GM23338 (cell line): ENCODE measurements around the gene BMAL1. TPM values are rescaled to one million over a fixed set of nuclear protein-coding genes. Genes with fewer than 3 reads are reported as not detected.

Experiments used
- ATAC-seq: fragments of 200-7000 bp; cut with Tn5 transposase; 3 replicates; pipeline ENCODE4 v1.9.1; 2020
- DNase-seq: peaks from one replicate; pipeline ENCODE4 v3.0.0-alpha.2; 2015; ENCODE audit warnings: low spot score
- H2AFZ ChIP-seq: fragments of 200-600 bp; sonication (generic); 2 replicates; pipeline ENCODE4 v1.8.0; 2016; ENCODE audit warnings: antibody characterized with exemption, mild to moderate bottlenecking, moderate library complexity
- H3F3A ChIP-seq: fragments of 200-600 bp; sonication (generic); replicated peaks from 2 replicates; pipeline ENCODE4 v1.8.0; 2017; ENCODE audit warnings: antibody characterized with exemption, mixed run types, low read depth
- H3K27ac ChIP-seq: fragments of 200-600 bp; sonication (generic); 2 replicates; pipeline ENCODE4 v1.6.1; 2016; ENCODE audit warnings: low read depth
- H3K27me3 ChIP-seq: fragments of 200-600 bp; sonication (generic); 2 replicates; pipeline ENCODE4 v1.8.0; 2016; ENCODE audit warnings: mild to moderate bottlenecking, mixed run types, moderate library complexity; ENCODE audit not compliant: insufficient read depth
- H3K36me3 ChIP-seq: fragments of 200-600 bp; sonication (generic); 2 replicates; pipeline ENCODE4 v1.8.0; 2016; ENCODE audit warnings: mild to moderate bottlenecking; ENCODE audit not compliant: insufficient read depth
- H3K4me1 ChIP-seq: fragments of 200-600 bp; sonication (generic); 2 replicates; pipeline ENCODE4 v1.8.0; 2016; ENCODE audit warnings: mild to moderate bottlenecking, moderate library complexity; ENCODE audit not compliant: insufficient read depth
- H3K4me2 ChIP-seq: fragments of 200-600 bp; sonication (generic); 2 replicates; pipeline ENCODE4 v1.7.1; 2017; ENCODE audit warnings: mixed run types
- H3K4me3 ChIP-seq: fragments of 200-600 bp; sonication (generic); 2 replicates; pipeline ENCODE4 v1.6.1; 2016; ENCODE audit warnings: mixed run types
- H3K79me2 ChIP-seq: fragments of 200-600 bp; sonication (generic); replicated peaks from 2 replicates; pipeline ENCODE4 v1.8.0; 2017; ENCODE audit warnings: mild to moderate bottlenecking; ENCODE audit not compliant: insufficient read depth
- H3K9me2 ChIP-seq: fragments of 200-600 bp; sonication (generic); 2 replicates; pipeline ENCODE4 v1.8.0; 2017; ENCODE audit not compliant: insufficient read depth
- H4K20me1 ChIP-seq: fragments of 200-600 bp; sonication (generic); replicated peaks from 2 replicates; pipeline ENCODE4 v1.8.0; 2017; ENCODE audit warnings: mild to moderate bottlenecking; ENCODE audit not compliant: insufficient read depth
- H3K27ac Mint-ChIP-seq: 2 replicates; pipeline ENCODE4 v1.8.0; 2020; ENCODE audit warnings: inconsistent platforms, mild to moderate bottlenecking, moderate library complexity, mixed read lengths
- H3K27me3 Mint-ChIP-seq: 3 replicates; pipeline ENCODE4 v1.8.0; 2022; ENCODE audit warnings: low read depth, mild to moderate bottlenecking, moderate library complexity, mixed read lengths, inconsistent platforms; ENCODE audit not compliant: insufficient read depth, poor library complexity
- H3K36me3 Mint-ChIP-seq: 3 replicates; pipeline ENCODE4 v1.8.0; 2021; ENCODE audit warnings: low read depth, mild to moderate bottlenecking, inconsistent platforms, moderate library complexity, mixed read lengths
- H3K4me1 Mint-ChIP-seq: 3 replicates; pipeline ENCODE4 v1.8.0; 2020; ENCODE audit warnings: mild to moderate bottlenecking, inconsistent platforms, mixed read lengths
- H3K4me3 Mint-ChIP-seq: 3 replicates; pipeline ENCODE4 v1.8.0; 2021; ENCODE audit warnings: moderate library complexity, mild to moderate bottlenecking, inconsistent platforms, mixed read lengths
- H3K9me3 Mint-ChIP-seq: 3 replicates; pipeline ENCODE4 v1.8.0; 2020; ENCODE audit warnings: moderate library complexity, mild to moderate bottlenecking, inconsistent platforms, mixed read lengths
- JUNB ChIP-seq: IDR thresholded peaks from one replicate; pipeline ENCODE4 v1.6.1; 2016; ENCODE audit warnings: antibody characterized with exemption; ENCODE audit not compliant: unreplicated experiment
- NANOG ChIP-seq: IDR thresholded peaks from 2 replicates; pipeline ENCODE4 v1.6.1; 2016; ENCODE audit warnings: antibody characterized with exemption, borderline replicate concordance
- POLR2AphosphoS5 ChIP-seq: IDR thresholded peaks from 2 replicates; pipeline ENCODE4 v1.6.1; 2016; ENCODE audit warnings: antibody characterized with exemption, low read depth
- ZNF114 ChIP-seq: fragments of 250-450 bp; sonication (Bioruptor Pico); IDR thresholded peaks from 2 replicates; pipeline ENCODE4 v1.5.0; 2020; ENCODE audit warnings: mild to moderate bottlenecking, moderate library complexity
- polyA plus RNA-seq: library from polyadenylated mRNA; unstranded; fragments of >200 nt; fragmentation: Nextera tagmentation; extraction: Ambion mirVana; gene quantifications from 2 replicates; pipeline ENCODE4 v1.2.1, GENCODE V29; 2016
- total RNA-seq: library from RNA; depleted of rRNA; stranded (reverse); fragments of >200 nt; shearing (Covaris generic); gene quantifications from 2 replicates; pipeline ENCODE4 v1.2.3, GENCODE V29; 2014
- TF ChIP-seq, protein P1 (sequence below): fragments of 250-450 bp; sonication (Bioruptor Pico); IDR thresholded peaks from 2 replicates; pipeline ENCODE4 v1.5.0; 2020; ENCODE audit warnings: mild to moderate bottlenecking, moderate library complexity
- TF ChIP-seq, protein P2 (sequence below): IDR thresholded peaks from one replicate; pipeline ENCODE4 v1.6.1; 2018; ENCODE audit warnings: antibody characterized with exemption; ENCODE audit not compliant: unreplicated experiment

The BMAL1 gene
- total and polyA plus RNA-seq, 2 experiments from 2014 or later = 5.1 to 7.2 TPM

GRCh38 chr11:13321431-13321830 is 43.8 kb downstream of the BMAL1 start (continued):
- TF ChIP-seq, protein P1, sequence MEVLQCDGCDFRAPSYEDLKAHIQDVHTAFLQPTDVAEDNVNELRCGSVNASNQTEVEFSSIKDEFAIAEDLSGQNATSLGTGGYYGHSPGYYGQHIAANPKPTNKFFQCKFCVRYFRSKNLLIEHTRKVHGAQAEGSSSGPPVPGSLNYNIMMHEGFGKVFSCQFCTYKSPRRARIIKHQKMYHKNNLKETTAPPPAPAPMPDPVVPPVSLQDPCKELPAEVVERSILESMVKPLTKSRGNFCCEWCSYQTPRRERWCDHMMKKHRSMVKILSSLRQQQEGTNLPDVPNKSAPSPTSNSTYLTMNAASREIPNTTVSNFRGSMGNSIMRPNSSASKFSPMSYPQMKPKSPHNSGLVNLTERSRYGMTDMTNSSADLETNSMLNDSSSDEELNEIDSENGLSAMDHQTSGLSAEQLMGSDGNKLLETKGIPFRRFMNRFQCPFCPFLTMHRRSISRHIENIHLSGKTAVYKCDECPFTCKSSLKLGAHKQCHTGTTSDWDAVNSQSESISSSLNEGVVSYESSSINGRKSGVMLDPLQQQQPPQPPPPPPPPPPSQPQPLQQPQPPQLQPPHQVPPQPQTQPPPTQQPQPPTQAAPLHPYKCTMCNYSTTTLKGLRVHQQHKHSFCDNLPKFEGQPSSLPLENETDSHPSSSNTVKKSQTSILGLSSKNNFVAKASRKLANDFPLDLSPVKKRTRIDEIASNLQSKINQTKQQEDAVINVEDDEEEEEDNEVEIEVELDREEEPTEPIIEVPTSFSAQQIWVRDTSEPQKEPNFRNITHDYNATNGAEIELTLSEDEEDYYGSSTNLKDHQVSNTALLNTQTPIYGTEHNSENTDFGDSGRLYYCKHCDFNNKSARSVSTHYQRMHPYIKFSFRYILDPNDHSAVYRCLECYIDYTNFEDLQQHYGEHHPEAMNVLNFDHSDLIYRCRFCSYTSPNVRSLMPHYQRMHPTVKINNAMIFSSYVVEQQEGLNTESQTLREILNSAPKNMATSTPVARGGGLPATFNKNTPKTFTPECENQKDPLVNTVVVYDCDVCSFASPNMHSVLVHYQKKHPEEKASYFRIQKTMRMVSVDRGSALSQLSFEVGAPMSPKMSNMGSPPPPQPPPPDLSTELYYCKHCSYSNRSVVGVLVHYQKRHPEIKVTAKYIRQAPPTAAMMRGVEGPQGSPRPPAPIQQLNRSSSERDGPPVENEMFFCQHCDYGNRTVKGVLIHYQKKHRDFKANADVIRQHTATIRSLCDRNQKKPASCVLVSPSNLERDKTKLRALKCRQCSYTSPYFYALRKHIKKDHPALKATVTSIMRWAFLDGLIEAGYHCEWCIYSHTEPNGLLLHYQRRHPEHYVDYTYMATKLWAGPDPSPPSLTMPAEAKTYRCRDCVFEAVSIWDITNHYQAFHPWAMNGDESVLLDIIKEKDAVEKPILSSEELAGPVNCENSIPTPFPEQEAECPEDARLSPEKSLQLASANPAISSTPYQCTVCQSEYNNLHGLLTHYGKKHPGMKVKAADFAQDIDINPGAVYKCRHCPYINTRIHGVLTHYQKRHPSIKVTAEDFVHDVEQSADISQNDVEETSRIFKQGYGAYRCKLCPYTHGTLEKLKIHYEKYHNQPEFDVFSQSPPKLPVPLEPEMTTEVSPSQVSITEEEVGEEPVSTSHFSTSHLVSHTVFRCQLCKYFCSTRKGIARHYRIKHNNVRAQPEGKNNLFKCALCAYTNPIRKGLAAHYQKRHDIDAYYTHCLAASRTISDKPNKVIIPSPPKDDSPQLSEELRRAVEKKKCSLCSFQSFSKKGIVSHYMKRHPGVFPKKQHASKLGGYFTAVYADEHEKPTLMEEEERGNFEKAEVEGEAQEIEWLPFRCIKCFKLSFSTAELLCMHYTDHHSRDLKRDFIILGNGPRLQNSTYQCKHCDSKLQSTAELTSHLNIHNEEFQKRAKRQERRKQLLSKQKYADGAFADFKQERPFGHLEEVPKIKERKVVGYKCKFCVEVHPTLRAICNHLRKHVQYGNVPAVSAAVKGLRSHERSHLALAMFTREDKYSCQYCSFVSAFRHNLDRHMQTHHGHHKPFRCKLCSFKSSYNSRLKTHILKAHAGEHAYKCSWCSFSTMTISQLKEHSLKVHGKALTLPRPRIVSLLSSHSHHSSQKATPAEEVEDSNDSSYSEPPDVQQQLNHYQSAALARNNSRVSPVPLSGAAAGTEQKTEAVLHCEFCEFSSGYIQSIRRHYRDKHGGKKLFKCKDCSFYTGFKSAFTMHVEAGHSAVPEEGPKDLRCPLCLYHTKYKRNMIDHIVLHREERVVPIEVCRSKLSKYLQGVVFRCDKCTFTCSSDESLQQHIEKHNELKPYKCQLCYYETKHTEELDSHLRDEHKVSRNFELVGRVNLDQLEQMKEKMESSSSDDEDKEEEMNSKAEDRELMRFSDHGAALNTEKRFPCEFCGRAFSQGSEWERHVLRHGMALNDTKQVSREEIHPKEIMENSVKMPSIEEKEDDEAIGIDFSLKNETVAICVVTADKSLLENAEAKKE = no peak
- TF ChIP-seq POLR2AphosphoS5 = no peak

DNA sequence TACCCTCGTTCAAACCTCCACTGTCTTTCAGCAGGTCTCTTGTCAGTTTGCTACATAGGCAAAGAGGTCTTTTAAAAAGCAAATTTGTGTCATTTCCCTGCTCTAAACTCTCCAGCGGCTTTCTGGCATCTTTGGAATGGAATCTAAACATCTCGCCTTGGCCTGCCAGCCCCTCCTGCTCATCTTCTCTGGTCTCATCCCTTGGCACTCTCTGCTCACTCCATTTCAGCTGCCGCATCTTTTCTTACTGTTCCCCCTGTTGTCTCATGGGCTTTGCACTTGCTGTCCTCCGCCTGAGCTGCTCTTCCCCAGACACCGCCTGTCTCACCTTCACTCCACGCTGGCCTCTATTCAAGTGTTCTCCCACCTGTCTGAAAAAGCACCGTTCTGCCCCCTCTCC is 46.6 kb downstream of the BMAL1 start:
- H2AFZ ChIP-seq = no peak overlapping the region
- H4K20me1 ChIP-seq = no peaks in the 10 kb centered on the region; the same call in 1 of the 2 replicates
- H3K9me3 Mint-ChIP-seq = no peaks in the 10 kb centered on the region
- H3K36me3 ChIP-seq = no peaks in the 10 kb centered on the region
- no peaks in the 10 kb centered on the region for H3K27me3 ChIP-seq
- peaks cover 4% of the 10 kb centered on the region for H3K27me3 Mint-ChIP-seq
- no peak overlapping the region for H3K4me3 Mint-ChIP-seq
- H3K9me2 ChIP-seq = no peaks in the 10 kb centered on the region
- no peak overlapping the region for H3K27ac ChIP-seq
- no peaks in the 10 kb centered on the region for H3K4me1 ChIP-seq
- no peak overlapping the region for H3K27ac Mint-ChIP-seq
- ATAC-seq = no peak
- H3K4me1 Mint-ChIP-seq = peaks cover 9% of the 10 kb centered on the region
- DNase-seq = no peak
- H3F3A ChIP-seq = no peaks in the 10 kb centered on the region
- H3K4me3 ChIP-seq = no peak overlapping the region
- H3K4me2 ChIP-seq = no peak overlapping the region
- H3K79me2 ChIP-seq = 0 out of 2 replicates have a peak, but pooled peaks cover 1% of the 10 kb centered on the region
- H3K36me3 Mint-ChIP-seq = no peaks in the 10 kb centered on the region
- TF ChIP-seq NANOG (no peak), ZNF114 (CRISPR knock-in tag) (no peak), JUNB (no peak)
- TF ChIP-seq, protein P1 = no peak
- TF ChIP-seq, protein P2, sequence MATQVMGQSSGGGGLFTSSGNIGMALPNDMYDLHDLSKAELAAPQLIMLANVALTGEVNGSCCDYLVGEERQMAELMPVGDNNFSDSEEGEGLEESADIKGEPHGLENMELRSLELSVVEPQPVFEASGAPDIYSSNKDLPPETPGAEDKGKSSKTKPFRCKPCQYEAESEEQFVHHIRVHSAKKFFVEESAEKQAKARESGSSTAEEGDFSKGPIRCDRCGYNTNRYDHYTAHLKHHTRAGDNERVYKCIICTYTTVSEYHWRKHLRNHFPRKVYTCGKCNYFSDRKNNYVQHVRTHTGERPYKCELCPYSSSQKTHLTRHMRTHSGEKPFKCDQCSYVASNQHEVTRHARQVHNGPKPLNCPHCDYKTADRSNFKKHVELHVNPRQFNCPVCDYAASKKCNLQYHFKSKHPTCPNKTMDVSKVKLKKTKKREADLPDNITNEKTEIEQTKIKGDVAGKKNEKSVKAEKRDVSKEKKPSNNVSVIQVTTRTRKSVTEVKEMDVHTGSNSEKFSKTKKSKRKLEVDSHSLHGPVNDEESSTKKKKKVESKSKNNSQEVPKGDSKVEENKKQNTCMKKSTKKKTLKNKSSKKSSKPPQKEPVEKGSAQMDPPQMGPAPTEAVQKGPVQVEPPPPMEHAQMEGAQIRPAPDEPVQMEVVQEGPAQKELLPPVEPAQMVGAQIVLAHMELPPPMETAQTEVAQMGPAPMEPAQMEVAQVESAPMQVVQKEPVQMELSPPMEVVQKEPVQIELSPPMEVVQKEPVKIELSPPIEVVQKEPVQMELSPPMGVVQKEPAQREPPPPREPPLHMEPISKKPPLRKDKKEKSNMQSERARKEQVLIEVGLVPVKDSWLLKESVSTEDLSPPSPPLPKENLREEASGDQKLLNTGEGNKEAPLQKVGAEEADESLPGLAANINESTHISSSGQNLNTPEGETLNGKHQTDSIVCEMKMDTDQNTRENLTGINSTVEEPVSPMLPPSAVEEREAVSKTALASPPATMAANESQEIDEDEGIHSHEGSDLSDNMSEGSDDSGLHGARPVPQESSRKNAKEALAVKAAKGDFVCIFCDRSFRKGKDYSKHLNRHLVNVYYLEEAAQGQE = no peak
